GM18498 (cell line): ENCODE measurements around the gene TUBGCP2.

Experiments used
- ATAC-seq: cut with Tn5 transposase; IDR thresholded peaks from one replicate; pipeline ENCODE4 v1.9.1; 2021; ENCODE audit warnings: mild to moderate bottlenecking, moderate library complexity; ENCODE audit not compliant: unreplicated experiment

TUBGCP2 gene

DNA sequence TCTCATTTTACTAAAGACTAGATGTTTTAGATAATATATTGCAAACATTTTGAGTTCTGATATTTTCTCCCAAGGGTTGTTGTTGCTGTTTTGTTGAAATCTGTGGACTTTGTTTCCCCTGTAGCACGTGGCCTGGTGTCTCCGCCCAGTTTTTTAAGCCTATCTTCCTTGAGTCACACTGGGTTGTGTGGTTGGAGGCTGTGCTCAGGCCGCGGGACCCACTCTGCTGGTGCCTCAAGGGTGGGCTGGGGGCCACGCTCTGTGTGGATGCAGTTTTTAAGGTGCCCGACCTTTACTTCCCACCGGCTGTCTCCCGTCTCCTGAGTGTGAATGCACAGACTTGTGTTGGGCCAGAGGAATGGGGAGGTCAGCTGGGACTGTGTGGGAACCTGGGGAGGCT lies 34.3 kb upstream of the TUBGCP2 start:
- no peak for ATAC-seq

DNA sequence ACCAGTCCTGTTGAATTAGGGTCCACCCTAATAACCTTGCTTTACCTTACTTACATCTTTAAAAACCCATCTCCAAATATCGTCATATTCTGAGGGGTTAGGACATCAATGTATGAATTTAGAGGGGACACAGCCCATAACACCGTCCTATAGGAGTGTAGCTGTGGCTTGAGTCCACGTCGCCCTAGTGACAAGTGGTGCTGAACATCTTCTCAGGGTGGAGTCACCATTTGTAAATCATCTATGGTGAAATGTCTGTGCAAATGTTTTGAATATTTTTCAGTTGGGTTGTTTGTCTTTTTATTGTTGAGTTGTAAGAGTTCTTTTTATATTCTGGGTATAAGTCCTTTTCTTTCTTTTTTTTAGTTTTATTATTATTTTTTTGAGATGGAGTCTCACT lies 33.3 kb upstream of the TUBGCP2 start:
- ATAC-seq: no peak

DNA sequence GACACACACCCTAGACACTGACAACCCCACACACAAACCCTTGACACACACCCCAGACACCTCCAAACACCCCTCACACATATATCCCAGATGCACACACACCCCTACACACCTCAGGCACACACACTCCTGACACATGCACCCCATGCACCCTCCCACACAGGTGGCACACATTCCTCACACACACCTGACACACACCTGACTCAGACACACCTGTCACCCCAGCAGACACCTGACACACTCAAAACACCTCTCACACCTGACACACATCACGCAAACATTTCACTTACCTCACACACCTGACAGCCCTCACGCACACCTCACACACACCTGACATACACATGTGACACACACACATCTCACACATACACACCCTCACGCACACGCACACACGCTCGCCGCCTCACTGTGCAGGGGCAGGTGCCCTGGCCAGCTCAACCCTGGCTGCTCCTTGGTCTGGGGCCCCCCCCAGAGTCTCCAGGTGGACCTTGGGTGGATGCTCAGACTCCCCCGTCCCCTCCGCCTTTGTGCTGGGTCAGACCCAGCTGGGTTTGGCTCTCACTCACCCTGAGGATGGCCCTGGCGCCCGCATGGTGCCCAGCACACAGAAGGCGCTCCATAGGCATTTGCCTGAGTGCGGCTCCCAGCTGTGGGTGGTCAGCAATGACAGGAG lies 31.2 kb upstream of the TUBGCP2 start:
- no peak for ATAC-seq

- ATAC-seq: no peak
These were observed 29.7 kb upstream of the TUBGCP2 start for GRCh38 chr10:133338080-133339071.

- ATAC-seq: no peak
These were observed 28.7 kb upstream of the TUBGCP2 start for GRCh38 chr10:133337370-133337725.

DNA sequence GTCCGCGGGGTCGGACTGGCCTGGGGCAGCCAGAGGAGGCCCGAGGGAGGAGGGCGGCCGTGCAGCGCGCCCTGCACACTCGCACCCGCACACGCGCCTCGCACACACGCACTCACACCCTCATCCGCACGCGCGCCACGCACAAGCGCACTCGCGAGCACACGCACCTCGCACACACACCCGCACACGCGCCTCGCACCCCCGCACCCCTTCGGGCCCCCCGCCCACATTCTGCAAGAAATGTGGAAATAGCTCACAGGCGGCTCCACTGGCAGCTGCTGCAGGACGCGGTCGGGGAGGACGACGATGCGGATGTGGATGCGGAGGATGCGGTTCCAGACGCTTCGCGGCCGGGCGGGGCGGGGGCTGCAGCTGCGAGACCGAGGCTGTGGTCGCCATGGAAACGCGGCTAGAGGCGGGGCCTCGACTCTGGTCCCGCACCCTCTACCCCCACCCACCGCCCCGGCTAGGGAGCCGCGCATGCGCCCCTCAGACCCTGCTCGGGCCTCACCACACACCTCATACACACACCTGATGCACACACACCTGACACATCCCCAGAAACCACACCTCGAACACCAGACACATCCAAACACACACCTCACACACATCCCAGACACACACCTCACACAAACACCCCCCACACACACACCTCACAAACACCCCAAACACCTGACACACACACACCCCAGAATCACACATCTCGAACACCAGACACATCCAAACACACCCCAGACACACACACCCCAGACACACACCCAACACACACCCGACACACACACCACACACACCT lies 28.1 kb upstream of the TUBGCP2 start, which contains the start of gene CALY:
TSS of gene CALY (minus strand) at position 320 of the 793 bp plus-strand sequence. CDS start 7,907 bp downstream, outside the sequence.
- ATAC-seq: no peak

DNA sequence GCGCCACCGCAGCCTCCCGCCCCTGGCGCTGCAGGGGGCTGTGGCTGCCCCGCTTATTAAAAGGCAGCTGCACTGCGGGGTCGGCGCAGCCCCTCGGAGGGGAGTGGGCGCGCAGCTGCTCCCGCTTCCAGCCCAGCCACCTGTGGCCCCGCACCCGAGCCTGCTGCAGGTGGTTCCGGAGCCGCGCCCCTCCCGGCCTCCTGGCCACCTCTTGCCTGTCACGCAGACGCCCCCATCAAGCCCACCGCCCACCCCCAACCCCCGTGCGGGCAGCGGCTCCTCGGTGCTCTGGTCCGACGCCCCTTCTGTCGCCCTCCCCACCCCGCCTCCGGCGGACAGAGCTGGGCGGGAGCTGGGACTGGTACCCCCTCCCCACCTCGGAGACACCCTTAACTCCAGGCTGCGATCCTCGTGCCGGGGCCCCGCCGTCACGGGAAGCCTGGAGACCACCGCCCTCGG lies 27.5 kb upstream of the TUBGCP2 start:
- ATAC-seq: no peak

DNA sequence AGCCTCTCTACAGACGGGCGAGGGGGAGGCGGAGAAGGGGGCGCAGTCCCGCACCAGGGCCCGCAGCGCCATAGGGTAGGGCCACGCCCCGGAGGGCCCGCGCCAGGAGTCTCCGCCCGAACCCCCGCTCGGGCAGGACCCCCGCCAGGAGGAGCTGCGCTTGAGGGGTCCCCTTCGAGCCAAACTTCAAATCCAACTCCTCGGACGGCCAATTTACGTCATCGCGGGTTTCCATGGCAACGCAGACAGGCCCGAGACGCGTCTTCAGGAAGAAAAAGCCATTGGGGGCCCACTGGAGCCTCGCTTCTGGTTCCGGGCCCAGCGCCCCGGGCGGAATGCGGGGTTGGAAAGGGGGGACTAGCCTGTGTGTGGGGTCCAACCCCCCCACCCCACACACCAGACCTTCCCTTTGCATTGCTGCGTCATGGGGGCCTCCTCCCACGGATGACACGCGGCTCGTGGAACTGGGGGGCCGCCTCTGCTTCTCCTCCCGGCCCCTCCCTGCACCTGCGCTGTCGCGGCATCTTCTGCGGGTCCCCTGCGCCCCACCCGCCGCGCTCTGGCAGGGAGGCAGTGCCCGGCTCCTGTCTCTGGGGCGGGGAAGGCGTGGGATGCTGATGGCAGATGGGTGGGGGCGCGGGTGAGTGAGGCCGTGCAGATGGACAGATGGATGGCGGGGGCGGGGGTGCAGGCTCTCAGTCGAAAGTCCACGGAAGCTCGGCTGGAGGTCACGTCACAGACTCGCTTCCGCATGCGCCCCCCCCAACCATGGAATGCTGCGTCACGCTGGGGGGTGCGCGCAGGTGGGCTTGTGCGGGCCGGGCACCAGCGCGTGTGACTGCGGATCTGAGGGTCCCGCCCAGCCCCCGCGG lies 26.8 kb upstream of the TUBGCP2 start:
- no peak for ATAC-seq

- no peak for ATAC-seq
These were observed 26.0 kb upstream of the TUBGCP2 start for GRCh38 chr10:133334503-133335245.

DNA sequence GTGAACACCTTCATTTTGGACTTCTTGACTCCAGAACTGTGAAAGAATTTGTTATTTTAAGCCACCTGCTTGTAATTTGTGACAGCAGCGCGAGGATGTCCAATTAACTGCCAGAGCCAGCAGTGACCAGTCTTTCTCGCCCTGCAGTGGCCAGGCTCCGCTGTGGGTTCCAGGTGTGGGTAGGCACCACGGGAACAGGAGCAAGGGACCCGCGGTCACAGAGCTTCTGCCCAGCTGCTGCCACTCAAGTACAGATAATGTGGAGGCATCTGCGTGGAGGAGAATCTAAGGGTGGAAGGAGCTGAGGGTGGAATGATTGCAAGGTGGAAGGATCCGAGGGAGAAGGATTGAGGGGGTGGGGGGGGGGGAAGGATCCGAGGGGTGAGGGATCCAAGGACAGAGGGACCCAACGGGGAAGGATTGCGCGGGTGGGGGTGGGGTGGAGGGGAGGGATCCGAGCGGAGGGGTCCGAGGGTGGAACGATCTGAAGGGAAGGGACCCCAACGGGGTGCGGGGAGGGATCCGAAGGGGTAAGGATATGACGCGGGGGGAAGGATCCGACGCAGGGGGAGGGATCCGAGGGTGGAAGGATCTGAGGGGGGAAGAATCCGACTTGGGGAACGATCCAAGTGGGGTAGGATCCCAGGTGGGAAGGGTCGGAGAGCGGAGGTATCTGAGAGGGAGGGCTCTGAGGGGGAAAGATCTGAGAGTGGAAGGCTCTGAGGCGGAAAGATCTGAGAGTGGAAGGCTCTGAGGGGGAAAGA lies 24.4 kb upstream of the TUBGCP2 start:
- ATAC-seq: no peak

DNA sequence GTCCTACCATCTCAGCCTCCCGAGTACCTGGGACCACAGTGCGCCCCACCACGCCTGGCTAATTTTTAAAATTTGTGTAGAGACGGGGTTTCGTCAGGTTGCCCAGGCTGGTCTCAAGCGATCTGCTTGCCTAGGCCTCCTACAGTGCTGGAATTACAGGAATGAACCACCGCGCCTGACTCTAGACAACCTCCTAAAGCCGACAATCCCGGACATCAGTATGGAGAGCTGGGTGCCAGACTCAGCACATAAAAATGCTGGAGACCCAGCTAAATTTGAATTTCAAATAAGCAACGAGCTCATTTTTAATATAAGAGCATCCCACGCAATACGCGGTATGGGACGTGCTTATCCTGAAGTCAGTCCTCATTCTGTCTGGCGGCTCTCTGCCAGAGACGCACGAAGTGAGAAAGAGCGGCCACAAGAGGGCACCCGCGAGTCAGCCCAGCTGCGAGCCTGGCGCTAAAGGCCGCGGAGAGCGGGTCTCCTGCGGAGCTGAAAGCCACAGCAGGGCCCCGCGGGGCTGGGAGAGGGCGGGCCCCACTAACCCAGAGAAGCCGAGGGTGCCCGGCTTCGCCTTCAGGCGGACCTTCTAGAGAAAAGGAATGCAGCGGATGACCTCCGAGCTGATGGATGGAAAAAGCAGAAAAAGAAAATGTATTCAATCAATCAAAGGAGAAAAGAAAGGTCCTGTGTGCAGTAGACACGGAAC lies 21.0 kb upstream of the TUBGCP2 start:
- peak; percentile 91 for ATAC-seq

- ATAC-seq: no peak
These were observed 20.0 kb upstream of the TUBGCP2 start for GRCh38 chr10:133328358-133329343.

- ATAC-seq: no peak
These were observed 19.1 kb upstream of the TUBGCP2 start for GRCh38 chr10:133327651-133328357.

DNA sequence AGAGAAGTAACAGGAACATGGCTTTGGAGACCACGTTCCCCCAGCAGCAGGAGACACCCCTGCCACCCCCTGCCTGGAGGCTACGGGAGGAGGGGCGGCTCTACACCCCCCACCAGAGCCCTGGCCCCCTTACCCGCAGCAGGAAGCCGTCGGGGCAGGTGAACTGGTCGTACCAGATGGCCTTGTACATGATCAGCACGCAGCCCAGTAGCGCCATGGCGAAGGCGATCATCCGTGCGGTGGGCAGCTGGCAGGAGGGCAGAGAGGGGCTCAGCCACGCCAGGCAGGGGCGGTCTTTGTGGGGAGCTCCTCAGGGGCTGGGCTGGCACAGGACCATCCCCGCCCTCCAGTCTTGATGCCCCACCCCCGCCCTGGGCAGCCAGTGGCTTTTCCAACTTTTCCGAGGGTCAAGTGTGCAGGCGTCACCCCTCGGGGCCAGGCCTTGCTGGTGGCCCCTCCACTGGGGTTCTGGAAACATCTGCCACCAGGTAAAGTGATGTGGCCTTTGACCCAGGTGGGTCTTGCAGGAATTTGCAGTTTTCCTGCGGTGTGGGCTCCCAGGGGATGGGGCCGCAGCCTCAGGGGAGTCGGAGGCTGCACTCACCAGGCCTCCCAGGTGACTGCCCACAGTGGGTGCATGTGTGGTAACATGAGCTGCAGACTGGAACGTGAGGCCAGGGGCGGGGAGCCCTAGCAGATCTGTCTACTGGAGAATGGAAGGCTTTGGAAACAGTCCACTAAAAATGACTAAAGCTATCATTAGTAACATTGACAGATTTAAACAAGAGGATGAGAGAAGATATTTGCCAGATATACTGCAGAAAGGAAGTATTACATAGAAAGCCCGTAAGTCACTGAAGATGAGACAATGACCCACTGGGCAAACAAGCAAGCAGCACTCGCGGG lies 18.3 kb upstream of the TUBGCP2 start:
- ATAC-seq: no peak

DNA sequence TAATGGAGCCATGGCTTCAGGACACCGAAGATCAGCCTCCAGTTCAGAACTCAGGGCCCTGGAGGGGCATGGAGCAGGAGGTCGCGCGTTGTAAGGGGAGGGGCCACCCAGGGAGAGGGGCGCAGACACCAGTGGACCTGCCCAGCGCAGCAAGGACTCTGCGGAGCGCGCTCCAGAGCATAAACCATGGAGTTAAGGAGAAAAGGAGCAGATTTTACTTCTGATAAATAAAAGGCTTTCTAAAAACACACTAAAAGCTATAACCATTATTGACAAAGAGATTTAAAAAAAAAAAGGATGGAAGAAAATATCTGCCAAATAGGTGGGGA lies 17.5 kb upstream of the TUBGCP2 start:
- ATAC-seq: no peak
